Lung (tissue), 12 donors: ENCODE data around the gene PIAS1. TPM values are rescaled to one million over a fixed set of nuclear protein-coding genes. Genes with fewer than 3 reads are reported as not detected.

ENCODE experiments used
- ATAC-seq: fragments of 200-7000 bp; cut with Tn5 transposase; one replicate; pipeline ENCODE4 v1.9.1; 2020; ENCODE audit warnings: moderate number of reproducible peaks; ENCODE audit not compliant: insufficient read depth, low FRiP score
- DNase-seq, 3 donors: peaks; one replicate each; pipeline ENCODE4 v3.0.0-alpha.2; 2013 to 2017
- H3K27ac ChIP-seq, 2 donors: one replicate each; pipeline ENCODE4 v1.5.1; 2013; ENCODE audit warnings: mild to moderate bottlenecking in 2 of 2, moderate library complexity in 2 of 2, control low read depth in 1 of 2, inconsistent platforms in 1 of 2, low read depth in 1 of 2, low read length in 1 of 2
- H3K27me3 ChIP-seq, 3 donors: one replicate each; pipeline ENCODE4 v1.5.1; 2013; ENCODE audit warnings: low read length in 2 of 3; ENCODE audit not compliant: control insufficient read depth in 3 of 3, insufficient read depth in 3 of 3
- H3K36me3 ChIP-seq, 4 donors: one replicate each; pipeline ENCODE4 v1.5.1; 2013; ENCODE audit warnings: low read length in 4 of 4, mild to moderate bottlenecking in 1 of 4, moderate library complexity in 1 of 4; ENCODE audit not compliant: control insufficient read depth in 4 of 4, insufficient read depth in 4 of 4
- H3K4me1 ChIP-seq, 5 donors: one replicate each; pipeline ENCODE4 v1.5.1; 2013; ENCODE audit warnings: low read length in 5 of 5, mild to moderate bottlenecking in 2 of 5, moderate library complexity in 1 of 5; ENCODE audit not compliant: control insufficient read depth in 5 of 5, insufficient read depth in 5 of 5
- H3K4me3 ChIP-seq: one replicate; pipeline ENCODE4 v1.5.1; 2013; ENCODE audit warnings: mild to moderate bottlenecking, control low read depth, moderate library complexity
- H3K9ac ChIP-seq, 2 donors: one replicate each; pipeline ENCODE4 v1.5.1; 2013; ENCODE audit warnings: low read length in 2 of 2, control low read depth in 1 of 2; ENCODE audit not compliant: insufficient read depth in 1 of 2
- H3K9me3 ChIP-seq, 4 donors: one replicate each; pipeline ENCODE4 v1.5.1; 2013; ENCODE audit warnings: low read length in 3 of 4, mild to moderate bottlenecking in 1 of 4, moderate library complexity in 1 of 4; ENCODE audit not compliant: control insufficient read depth in 4 of 4, insufficient read depth in 3 of 4
- WGBS, 2 donors: extraction: QIAGEN DNeasy Blood & Tissue Kit; methylation state at CpG; one replicate each; pipeline ENCODE4 v1.1.7; 2013; 5-methylcytosine and 5-hydroxymethylcytosine counted together
- polyA plus RNA-seq, 2 donors: library from polyadenylated mRNA; stranded (reverse); fragments of 200-250 nt; gene quantifications; one replicate each; pipeline ENCODE4 v1.2.1, GENCODE V29; 2013
- total RNA-seq, 2 donors: library from RNA; depleted of rRNA in 1 of 2; stranded (reverse); fragments of >200 nt in 1 of 2; gene quantifications; one replicate each; pipeline ENCODE4 v1.2.1, GENCODE V29; 2014 to 2021
- TF ChIP-seq, protein P1 (sequence below): IDR thresholded peaks from 2 replicates; pipeline ENCODE4 v1.5.1; 2012; ENCODE audit warnings: mild to moderate bottlenecking; ENCODE audit errors: control extremely low read depth, extremely low read depth
- donor health status: control.
- donor health status: control.
- donor health status: Bipolar disorder and iron deficiency.
- donor health status: healthy.
- donor health status: DM: yes; HTN: yes; CAD: no.

Gene PIAS1
- total and polyA plus RNA-seq, 4 donors = 14.6 to 157 (median 30.4) TPM

- no peak overlapping the region for H3K27ac ChIP-seq
- H3K9ac ChIP-seq = no peak overlapping the region
- H3K4me1 ChIP-seq = peaks cover 0 to 2% (median 0%) of the 10 kb centered on the region in 5 donors
- ATAC-seq (no peak), DNase-seq (no peak)
- H3K9me3 ChIP-seq = no peaks in the 10 kb centered on the region
- H3K4me3 ChIP-seq = no peak overlapping the region
- WGBS, 2 donors = 72 to 93% methylated on average over 5 of the region's 5 CpGs
- H3K36me3 ChIP-seq = no peaks in the 10 kb centered on the region
- TF ChIP-seq, protein P1, sequence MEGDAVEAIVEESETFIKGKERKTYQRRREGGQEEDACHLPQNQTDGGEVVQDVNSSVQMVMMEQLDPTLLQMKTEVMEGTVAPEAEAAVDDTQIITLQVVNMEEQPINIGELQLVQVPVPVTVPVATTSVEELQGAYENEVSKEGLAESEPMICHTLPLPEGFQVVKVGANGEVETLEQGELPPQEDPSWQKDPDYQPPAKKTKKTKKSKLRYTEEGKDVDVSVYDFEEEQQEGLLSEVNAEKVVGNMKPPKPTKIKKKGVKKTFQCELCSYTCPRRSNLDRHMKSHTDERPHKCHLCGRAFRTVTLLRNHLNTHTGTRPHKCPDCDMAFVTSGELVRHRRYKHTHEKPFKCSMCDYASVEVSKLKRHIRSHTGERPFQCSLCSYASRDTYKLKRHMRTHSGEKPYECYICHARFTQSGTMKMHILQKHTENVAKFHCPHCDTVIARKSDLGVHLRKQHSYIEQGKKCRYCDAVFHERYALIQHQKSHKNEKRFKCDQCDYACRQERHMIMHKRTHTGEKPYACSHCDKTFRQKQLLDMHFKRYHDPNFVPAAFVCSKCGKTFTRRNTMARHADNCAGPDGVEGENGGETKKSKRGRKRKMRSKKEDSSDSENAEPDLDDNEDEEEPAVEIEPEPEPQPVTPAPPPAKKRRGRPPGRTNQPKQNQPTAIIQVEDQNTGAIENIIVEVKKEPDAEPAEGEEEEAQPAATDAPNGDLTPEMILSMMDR = no peak
- no peaks in the 10 kb centered on the region for H3K27me3 ChIP-seq
Measured at GRCh38 chr15:68018797-68019444, 35.2 kb upstream of the PIAS1 start.

DNA sequence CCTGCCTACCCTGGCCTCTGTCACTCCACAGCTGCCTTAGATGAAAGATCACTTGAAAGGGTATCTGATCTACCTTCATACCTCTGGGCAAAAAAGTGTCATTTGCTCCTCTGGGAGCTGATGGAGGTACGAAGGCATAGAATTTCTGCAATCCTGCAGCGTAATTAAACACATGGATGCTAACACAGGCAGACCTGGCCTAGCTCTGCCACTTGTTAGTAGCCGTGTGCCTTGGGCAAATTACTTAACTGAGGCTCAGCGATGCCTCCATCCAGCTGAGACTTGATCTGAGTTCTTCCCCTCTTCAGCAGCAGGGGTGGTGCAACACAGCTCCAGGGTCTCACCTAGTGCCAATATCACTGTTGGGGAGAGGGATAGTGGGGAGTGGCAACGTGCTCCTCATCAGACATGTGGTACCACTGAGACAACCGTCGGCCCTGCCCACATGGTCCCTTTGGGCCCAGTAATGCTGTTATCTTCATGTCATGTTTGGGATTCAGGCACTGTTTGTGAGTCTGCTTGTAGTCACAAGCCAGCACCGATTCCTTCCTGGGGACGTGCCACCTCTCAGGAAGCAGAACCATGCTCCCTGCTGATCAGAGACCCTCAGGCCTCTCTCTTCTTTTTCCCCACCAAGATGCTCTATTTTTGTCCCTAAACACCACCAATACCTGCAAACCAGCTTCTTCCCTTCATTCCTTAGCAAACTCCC lies 34.1 kb upstream of the PIAS1 start:
- Histone ChIP-seq H3K27ac (no peak overlapping the region), H3K4me3 (no peak overlapping the region), H3K9ac (no peak overlapping the region), H3K4me1 (peaks cover 0 to 2% (median 0%) of the 10 kb centered on the region in 5 donors), H3K27me3 (no peaks in the 10 kb centered on the region), H3K36me3 (no peaks in the 10 kb centered on the region), H3K9me3 (no peaks in the 10 kb centered on the region)
- ATAC-seq (no peak), DNase-seq (no peak)
- TF ChIP-seq, protein P1 = no peak
- WGBS, 2 donors = 95 to 96% methylated on average over 9 of the region's 9 CpGs

- DNase-seq (no peak), ATAC-seq (no peak)
- H3K27me3 ChIP-seq = no peaks in the 10 kb centered on the region
- TF ChIP-seq, protein P1 = no peak
- H3K27ac ChIP-seq = no peak overlapping the region
- H3K9ac ChIP-seq = no peak overlapping the region
- peaks cover 0 to 2% (median 0%) of the 10 kb centered on the region in 5 donors for H3K4me1 ChIP-seq
- H3K36me3 ChIP-seq = no peaks in the 10 kb centered on the region
- no peaks in the 10 kb centered on the region for H3K9me3 ChIP-seq
- 65 to 94% methylated on average over 3 of the region's 3 CpGs for WGBS, 2 donors
- no peak overlapping the region for H3K4me3 ChIP-seq
Measured at GRCh38 chr15:68020685-68021084, 33.4 kb upstream of the PIAS1 start.
